Measurements from ENCODE around the gene GPA33. TPM values are rescaled to one million over a fixed set of nuclear protein-coding genes. Genes with fewer than 3 reads are reported as not detected.

The GPA33 gene
- polyA plus RNA-seq, 1 donor: 0.12 TPM

DNA sequence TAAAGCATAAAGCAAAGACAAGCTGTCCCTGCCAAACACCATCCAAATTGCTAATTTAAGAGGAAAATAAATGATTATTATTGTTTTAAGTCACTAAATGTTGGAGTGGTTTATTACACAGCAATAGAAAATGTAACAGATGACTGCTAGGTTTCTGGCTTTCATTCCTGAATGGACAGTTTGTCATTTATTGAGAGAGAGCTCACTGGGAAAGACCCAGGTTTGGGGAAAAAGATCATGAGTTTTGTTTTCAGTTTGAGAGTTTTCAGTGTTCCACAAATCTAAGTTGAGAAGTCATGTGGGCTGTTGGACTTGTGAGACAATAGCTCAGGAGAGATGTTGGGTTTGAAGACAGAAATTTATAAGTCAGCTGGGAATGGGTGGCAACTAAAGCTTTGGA, 5.4 kb downstream of the GPA33 start:
- no peak for DNase-seq

- no peak for DNase-seq
These were observed 6.3 kb downstream of the GPA33 start for GRCh38 chr1:167083871-167084270.

GRCh38 chr1:167083066-167083665, 7.0 kb downstream of the GPA33 start:
- no peak for DNase-seq

DNA sequence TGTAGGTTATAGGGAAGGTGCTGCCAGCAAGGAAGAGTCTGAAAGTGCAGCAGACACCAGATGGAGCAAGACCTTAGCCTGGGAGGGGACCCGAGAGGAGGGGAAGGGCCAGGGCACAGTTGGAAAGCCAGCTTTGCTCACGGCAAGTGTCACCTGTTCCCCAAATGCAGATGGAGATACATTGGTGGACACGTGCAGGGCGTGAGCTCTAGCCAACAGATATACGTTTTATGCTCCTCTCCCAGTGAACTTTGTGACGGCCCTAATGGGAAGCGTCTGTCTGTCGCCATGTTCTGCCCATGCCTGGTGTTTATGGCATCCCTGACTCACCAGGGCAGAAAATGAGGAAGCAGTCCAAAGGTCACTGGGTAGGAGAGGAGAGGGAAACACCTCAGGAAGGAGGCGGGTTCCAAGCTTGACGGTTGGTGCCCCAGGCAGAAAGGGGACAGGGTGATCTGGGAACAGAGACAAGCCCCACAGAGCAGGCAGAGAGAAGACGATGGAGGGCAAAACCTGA, 7.6 kb downstream of the GPA33 start:
- no peak for DNase-seq

DNA sequence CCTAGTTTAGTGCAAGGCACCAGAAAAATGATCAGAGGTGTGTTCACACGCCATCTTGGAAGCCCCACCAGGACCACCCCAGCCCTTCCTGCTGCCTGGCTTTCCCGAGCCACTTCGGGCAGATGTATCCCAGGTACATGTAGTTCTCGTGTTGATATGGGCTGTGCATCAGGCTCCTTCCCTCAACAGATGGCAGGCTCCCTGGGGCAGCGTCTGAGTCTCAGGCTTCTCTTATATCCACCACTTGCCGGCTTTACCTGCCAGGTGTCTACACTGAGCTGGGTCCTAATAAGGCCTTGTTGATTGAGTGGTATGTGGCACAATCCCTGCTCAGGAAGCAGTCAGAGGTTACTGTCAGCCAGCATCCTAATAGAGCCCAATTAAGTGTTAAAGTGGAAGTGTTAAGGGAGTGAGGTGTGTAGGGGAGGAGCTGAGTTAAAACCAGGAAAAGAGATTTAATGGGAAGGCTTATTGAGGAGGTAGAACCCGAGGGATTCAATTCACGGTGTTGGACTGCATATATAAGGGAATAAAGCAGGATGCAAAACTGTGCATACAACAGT, 8.5 kb downstream of the GPA33 start:
- no peak for DNase-seq

DNA sequence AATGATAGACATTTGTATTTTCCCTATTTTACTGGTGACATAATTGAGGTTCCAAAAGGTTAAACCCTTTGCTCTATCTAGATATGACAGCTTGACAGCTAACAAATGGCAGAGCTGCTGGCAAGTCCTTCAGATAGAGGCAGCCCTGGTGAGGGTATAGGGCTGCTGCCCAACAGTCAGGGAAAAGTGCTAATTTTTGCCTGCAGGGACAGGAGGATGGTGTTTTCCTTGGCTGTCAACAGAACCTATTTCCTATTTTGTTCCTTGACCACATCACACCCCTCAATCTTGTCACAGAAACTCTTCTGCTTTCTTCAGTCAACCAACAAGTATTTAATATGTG, 12.3 kb downstream of the GPA33 start:
- DNase-seq: no peak

GRCh38 chr1:167077128-167077867, 12.9 kb downstream of the GPA33 start:
- no peak for DNase-seq

DNA sequence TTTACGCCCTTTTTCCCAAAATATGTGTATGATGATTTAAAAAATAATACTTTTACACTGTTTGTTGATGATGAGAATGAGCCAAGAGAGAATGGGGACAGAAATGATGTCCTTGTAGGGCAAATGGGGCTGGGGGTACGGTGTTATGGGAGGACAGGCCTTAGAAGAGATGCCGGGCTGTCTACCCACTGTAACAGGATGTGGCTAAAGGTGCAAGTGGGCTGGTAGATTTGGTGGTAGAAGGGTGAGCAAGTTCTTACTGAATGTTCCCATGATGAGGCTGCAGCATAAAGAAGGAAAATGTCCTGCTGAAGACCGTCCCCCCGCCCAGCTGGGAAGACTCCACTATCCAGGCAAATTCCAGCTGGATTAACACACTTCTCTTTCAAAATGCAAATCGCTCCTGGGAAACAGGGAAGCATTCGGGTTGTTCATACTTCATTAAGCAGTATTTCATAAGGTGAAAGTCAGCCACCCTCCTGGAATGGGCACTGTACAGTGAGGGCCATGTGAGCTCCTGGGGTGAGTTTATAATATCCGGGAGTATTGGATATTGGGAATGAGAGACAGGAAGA, 14.0 kb downstream of the GPA33 start:
- DNase-seq: no peak

- DNase-seq: no peak
These were observed 18.9 kb downstream of the GPA33 start for GRCh38 chr1:167071286-167071685.

DNA sequence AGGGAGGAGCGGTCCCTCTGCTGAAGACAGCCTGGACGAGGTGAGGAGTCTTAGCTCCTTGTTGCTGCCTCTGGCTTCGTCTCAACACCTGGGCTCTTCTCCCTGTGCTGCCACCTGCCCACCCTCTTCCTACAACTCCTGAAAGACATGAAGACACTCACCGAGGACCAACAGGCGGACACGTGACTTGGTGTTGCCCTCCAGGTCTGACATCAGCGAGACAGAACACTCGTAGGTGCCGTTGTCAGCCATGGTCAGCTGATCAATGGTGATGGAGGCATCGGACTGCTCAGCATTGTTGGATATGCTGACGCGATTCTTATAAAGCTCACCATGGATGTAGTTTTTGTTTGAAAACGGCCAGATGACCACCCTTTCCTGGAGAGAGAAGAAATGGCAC, 21.4 kb downstream of the GPA33 start:
- no peak for DNase-seq

GRCh38 chr1:167067904-167068303, 22.3 kb downstream of the GPA33 start:
- no peak for DNase-seq

DNA sequence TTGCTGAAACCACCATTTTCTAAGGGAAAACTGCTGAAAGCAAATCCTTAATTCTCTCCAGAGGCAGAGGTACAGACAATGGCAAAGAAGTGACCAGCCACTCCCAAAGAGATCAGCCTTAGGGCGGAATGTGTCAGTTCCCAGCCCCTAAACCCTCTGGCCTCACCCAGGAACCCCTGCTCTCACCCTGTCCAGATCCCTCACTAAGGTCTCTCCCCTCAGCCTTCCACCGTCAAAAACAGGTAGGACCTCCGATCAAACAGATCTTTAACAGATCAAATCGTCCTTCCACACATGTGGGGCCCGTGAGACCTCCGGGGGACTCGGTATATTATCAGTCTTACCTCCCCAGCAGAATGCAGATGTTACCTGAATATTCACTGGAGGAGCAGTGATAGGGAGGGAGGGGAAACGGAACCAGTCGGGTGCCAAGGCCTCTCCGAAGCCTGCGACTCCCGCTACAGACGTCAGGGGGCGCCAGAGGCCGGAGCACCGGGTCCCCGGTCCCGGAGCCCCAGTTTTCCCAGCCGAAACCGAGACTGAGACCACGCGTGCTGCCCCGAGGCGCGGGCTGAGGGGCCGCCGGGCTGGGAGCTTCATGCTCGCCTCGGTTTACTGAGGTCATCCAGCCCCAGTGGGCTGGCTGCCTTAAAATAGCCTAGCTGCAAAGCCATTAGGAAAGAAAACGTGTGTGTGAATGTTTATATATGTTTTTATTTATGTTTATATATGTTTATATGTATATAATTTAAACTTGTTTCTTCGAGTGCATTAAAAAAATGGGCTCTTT, 23.6 kb downstream of the GPA33 start:
- peak; percentile 64 for DNase-seq

DNA sequence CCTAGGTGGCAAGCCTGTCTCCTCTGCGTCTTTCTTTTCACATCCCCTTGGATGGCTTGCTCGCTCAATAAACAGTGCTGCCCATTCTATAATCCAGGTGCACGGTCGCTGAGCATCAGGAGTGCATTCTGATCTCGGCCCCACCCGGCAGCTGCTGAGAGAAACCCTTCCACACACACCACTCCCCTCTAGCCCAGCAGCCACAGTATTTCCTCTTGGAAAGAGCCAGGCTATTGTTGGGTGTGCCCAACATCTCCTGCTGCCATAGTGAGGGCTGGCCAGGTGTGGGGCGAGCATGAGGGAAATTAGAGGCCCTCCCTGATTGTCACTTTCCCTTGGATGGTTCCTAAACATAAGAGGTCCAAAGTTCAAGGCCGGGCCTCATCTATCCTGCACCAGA, 24.7 kb downstream of the GPA33 start:
- DNase-seq: no peak

GRCh38 chr1:167064621-167065020, 25.6 kb downstream of the GPA33 start:
- no peak for DNase-seq

DNA sequence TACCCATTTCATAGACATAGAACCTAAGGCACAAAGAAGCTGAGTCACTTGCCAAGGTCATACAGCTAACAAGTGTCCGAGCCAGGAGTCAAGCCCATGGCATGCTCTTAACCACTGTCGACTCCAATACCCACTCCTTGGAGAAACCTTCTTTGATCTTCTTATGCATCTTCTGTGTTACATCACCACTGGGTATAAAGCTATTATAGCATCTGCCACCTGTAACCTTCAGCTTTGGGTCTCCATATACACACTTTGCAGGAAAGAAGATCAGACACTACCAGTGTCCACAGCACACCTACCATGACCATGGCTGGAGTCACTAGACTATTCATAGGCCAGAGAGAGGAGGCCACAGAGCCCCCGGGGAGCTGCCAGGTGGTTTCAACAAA, 29.1 kb downstream of the GPA33 start:
- DNase-seq: no peak

DNA sequence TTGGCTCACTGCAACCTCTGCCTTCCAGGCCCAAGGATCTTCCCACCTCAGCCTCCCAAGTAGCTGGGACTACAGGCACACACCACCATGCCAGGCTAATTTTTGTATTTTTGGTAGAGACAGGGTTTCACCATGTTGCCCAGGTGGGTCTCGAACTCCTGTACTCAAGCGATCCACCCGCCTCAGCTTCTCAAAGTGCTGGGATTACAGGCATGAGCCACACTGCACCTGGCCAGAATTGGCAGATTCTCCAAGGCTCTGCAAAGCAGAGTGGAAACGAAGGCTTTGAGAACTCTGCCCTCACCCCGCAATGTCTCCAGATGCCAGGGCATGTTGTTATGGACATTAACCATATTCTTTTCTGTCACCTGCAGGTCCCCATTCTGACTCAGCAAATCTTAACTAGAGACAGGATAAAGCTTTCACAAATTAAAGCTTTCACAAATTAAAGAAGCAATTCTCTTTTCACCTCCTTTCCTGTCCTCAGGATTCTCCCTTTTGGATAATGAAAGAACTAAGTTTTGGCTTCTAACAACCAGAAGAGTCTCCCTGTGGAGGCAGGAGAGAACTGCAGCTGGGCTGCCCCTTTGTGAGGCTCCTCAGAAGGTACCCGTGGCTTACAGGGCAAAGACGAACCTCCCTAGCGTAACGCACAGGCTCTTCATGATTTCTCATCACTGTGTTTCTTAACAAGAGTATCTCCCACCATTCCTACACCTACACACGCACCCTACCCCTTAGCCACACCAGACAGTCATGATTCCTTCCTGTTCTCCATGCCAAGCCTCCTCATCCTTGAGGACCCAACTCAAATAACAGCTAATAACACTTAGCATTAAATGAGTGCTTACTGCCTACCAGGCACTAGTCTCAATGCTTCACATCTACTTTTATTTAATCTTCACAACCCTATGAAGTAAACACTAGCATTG, 29.8 kb downstream of the GPA33 start:
- DNase-seq: no peak

- DNase-seq: no peak
These were observed 30.4 kb downstream of the GPA33 start for GRCh38 chr1:167059809-167060107.

DNA sequence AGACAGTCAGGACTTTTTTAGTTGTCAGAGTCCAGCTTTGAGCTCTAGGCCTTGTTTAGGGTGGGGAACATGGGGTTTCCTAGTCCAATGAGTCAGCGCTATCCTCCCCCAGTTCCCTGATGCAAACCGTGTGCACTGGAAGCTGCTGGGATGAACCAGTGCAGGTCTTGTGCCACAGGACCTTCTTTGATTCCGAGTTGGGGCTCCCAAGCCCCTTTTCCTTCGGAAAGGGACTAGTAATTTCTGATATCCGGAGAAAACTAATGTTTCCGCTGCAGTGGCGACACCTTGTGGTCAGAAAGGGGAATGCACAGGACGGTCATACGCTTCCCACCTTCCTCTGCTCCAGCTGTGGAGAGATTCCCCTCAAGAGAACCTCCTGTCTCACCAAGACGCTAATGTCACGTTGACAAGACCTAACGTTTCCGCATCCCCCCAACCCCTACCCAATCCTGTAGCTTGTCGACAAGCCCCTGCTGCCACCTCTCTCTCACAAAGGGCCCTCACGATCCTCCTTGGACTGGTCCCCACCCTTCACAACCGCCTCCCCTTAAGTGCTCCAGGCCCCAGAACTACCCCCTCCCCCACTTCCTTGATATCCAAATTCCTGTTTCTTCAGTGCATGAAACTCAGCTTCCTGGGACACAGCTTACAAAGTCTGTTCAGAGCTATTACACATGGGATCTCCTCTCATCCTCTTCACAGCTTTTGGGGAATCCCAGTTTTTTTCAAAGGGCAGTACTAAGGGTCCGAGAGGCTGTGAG, 30.9 kb downstream of the GPA33 start:
- peak; percentile 65 for DNase-seq

DNA sequence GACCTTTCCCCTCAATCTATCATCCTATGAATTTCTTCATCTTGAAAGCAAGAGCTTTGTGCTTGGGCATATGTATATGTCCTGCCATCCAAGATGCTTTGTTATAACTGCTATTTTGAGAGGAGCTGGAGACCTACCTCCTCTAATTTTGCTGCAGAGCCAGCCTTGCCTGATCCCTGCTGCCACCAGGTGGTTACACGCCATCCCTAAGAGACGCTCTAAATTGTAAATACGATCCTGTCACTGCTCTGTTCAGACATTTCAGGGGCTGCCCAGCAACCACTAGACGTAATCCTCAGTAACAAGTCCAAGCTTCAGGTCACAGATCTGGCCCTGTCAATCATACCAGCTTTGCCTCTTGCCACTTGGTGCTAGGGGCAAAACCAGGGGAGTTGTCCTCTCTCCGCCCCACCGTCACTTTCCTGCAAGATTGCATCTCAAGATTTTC, 32.9 kb downstream of the GPA33 start:
- DNase-seq: no peak

DNA sequence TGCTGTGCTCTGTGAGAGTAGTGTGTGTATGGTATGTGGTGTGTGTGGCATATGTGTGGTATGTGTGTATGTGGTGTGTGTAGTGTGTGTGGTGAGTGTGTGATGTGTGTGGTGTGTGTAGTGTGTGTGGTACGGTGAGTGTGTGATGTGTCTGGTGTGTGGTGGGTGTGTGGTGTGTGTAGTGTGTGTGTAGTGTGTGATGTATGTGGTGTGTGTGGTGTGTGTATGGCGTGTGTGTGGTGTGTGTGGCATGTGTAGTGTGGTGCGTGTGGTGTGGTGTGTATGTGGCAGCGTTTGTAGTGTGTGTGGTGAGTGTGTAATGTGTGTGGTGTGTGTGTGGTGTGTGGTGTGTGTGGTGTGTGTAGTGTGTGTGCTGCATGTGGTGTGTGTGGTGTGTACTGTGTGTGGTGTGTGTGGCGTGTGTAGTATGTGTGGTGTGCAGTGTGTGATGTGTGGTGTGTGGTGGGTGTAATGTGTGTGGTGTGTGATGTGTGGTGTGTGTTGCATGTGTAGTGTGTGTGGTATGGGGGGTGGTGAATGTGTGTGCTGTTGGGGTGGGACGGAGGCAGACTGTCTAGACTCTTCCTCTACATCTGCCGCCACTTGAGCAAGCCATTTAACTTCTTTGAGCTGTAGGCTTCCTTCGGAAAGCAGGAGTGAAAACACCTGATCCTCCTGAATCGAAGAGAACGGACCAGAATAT, 33.5 kb downstream of the GPA33 start:
- no peak for DNase-seq

All from hindlimb muscle (tissue), 1 donor.